ENCODE results near the gene STAT5A. TPM values are rescaled to one million over a fixed set of nuclear protein-coding genes. Genes with fewer than 3 reads are reported as not detected.
A peak's percentile ranks its signal among the peaks of the same experiment; 100 is the strongest.

Gene STAT5A
- total and polyA plus RNA-seq, 9 of the 15 experiments (the other 6 are each of a cell fraction or from before 2014, with no cell fraction given), result 79.9 to 415 (median 196) TPM

DNA sequence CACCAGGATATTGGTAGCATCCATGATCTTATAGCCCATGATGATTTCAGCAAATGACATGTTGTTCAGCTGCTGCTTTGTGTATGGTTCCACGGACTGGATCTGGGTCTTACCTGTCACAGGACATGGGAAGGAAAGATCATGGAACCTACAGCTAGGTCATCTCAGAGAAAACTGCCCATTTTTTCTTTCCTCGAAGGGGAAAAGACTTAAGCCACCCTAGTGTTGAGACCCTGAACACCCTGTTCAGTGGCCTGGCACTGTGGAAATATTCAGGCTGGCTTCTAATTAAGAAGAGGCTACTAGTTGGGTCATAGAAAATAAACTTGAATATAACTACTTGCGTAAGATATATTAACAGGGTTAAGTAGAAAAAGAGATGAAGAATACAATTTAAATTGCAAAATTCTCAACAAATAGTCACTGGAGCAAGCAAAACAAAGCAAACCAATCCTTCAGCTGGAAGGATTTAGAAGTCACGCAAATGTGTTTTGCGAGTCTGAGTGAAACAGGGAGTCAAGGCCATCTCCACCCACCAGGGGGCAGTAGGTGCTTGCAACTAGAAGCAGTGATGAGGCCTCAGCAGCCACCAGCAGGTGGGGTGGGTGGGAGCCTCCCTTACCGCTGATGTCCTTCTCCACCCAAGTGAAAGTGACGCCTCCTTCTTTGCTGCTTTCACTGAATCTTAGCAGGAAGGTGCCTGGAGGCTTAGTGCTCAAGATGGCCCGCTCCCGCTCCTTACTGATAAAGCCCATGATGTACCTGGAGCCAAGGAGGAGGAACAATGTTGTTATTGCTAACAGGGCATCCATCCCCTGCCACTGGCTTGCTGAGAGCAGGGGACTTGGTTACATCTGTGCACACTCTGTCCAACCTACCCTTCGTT, 34.3 kb downstream of the STAT5A start (continued):
- TF ChIP-seq, protein P1, sequence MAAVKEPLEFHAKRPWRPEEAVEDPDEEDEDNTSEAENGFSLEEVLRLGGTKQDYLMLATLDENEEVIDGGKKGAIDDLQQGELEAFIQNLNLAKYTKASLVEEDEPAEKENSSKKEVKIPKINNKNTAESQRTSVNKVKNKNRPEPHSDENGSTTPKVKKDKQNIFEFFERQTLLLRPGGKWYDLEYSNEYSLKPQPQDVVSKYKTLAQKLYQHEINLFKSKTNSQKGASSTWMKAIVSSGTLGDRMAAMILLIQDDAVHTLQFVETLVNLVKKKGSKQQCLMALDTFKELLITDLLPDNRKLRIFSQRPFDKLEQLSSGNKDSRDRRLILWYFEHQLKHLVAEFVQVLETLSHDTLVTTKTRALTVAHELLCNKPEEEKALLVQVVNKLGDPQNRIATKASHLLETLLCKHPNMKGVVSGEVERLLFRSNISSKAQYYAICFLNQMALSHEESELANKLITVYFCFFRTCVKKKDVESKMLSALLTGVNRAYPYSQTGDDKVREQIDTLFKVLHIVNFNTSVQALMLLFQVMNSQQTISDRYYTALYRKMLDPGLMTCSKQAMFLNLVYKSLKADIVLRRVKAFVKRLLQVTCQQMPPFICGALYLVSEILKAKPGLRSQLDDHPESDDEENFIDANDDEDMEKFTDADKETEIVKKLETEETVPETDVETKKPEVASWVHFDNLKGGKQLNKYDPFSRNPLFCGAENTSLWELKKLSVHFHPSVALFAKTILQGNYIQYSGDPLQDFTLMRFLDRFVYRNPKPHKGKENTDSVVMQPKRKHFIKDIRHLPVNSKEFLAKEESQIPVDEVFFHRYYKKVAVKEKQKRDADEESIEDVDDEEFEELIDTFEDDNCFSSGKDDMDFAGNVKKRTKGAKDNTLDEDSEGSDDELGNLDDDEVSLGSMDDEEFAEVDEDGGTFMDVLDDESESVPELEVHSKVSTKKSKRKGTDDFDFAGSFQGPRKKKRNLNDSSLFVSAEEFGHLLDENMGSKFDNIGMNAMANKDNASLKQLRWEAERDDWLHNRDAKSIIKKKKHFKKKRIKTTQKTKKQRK (IDR thresholded peaks at IDR 0.05; ENCODE audit: borderline replicate concordance, low read depth, low read length), result no peak
- TF ChIP-seq, protein P2, sequence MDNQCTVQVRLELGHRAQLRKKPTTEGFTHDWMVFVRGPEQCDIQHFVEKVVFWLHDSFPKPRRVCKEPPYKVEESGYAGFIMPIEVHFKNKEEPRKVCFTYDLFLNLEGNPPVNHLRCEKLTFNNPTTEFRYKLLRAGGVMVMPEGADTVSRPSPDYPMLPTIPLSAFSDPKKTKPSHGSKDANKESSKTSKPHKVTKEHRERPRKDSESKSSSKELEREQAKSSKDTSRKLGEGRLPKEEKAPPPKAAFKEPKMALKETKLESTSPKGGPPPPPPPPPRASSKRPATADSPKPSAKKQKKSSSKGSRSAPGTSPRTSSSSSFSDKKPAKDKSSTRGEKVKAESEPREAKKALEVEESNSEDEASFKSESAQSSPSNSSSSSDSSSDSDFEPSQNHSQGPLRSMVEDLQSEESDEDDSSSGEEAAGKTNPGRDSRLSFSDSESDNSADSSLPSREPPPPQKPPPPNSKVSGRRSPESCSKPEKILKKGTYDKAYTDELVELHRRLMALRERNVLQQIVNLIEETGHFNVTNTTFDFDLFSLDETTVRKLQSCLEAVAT (IDR thresholded peaks at IDR 0.05), result peak; percentile 60 to 94; a peak in 3 of 4 replicates
- TF ChIP-seq ZNF384 (IDR thresholded peaks at IDR 0.05; ENCODE audit: low read depth, low read length) (0 out of 2 replicates have a peak, but pooled peaks have one; percentile 47), XRCC5 (IDR thresholded peaks at IDR 0.05; ENCODE audit: low read depth, low read length) (peak; percentile 88), CXXC5 (CRISPR knock-in tag; IDR thresholded peaks at IDR 0.05) (peak; percentile 58; the same call in 1 of the 2 replicates), SRSF3 (IDR thresholded peaks at IDR 0.05; ENCODE audit: insufficient read depth, low read length) (no peak), ZNF77 (CRISPR knock-in tag; IDR thresholded peaks at IDR 0.05) (no peak), LARP7 (IDR thresholded peaks at IDR 0.05) (no peak), E2F3 (CRISPR knock-in tag; IDR thresholded peaks at IDR 0.05) (no peak), CBX1 (IDR thresholded peaks at IDR 0.05; ENCODE audit: low read depth) (no peak), HEY1 (CRISPR knock-in tag; IDR thresholded peaks at IDR 0.05; ENCODE audit: borderline replicate concordance) (no peak), GTF2F1 (IDR thresholded peaks at IDR 0.05; ENCODE audit: low read depth, low read length) (no peak), ZNF444 (CRISPR knock-in tag; IDR thresholded peaks at IDR 0.05) (no peak), GABPB1 (CRISPR knock-in tag; IDR thresholded peaks at IDR 0.05) (peak; percentile 52; the same call in 1 of the 2 replicates), DMBX1 (CRISPR knock-in tag; IDR thresholded peaks at IDR 0.05; ENCODE audit: borderline replicate concordance) (peak; percentile 68; the same call in 1 of the 2 replicates), POLR3A (IDR thresholded peaks at IDR 0.05; ENCODE audit: borderline replicate concordance, extremely low read depth, insufficient read depth, insufficient read length) (no peak), CHCHD3 (CRISPR knock-in tag; IDR thresholded peaks at IDR 0.05) (no peak), ZNF12 (CRISPR knock-in tag; IDR thresholded peaks at IDR 0.05) (no peak), CCNT2 (IDR thresholded peaks at IDR 0.05; ENCODE audit: borderline replicate concordance, extremely low read depth, insufficient read length, low read depth, low read length) (no peak), GATAD2A (IDR thresholded peaks at IDR 0.05) (no peak), GABPA (tag; conservative IDR thresholded peaks at IDR 0.05; ENCODE audit: low read depth) (no peak), JUNB (CRISPR knock-in tag; conservative IDR thresholded peaks at IDR 0.05) (no peak)
- TF ChIP-seq, protein P3, sequence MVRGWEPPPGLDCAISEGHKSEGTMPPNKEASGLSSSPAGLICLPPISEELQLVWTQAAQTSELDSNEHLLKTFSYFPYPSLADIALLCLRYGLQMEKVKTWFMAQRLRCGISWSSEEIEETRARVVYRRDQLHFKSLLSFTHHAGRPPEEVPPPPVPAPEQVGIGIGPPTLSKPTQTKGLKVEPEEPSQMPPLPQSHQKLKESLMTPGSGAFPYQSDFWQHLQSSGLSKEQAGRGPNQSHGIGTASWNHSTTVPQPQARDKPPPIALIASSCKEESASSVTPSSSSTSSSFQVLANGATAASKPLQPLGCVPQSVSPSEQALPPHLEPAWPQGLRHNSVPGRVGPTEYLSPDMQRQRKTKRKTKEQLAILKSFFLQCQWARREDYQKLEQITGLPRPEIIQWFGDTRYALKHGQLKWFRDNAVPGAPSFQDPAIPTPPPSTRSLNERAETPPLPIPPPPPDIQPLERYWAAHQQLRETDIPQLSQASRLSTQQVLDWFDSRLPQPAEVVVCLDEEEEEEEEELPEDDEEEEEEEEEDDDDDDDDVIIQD (CRISPR knock-in tag; IDR thresholded peaks at IDR 0.05), result no peak

All from K562 (cell line).